CD4-positive, alpha-beta T cell treated with Interleukin-12 subunit alpha and Interleukin-12 subunit beta, for 1 hour (primary cell): Measurements from ENCODE around the gene RUNX3.
"Not testable (repeated sequence)": the region's sequence is repeated elsewhere in the genome, so short reads cannot be mapped to it uniquely, and the experiment has no call there.

Source experiments
- DNase-seq: peaks from one replicate; pipeline ENCODE4 v3.0.0-alpha.2; 2020

Gene RUNX3

GRCh38 chr1:24899581-24900485 is 30.2 kb downstream of the RUNX3 start:
- no peak for DNase-seq

GRCh38 chr1:24898909-24899439 is 31.1 kb downstream of the RUNX3 start:
- DNase-seq, result no peak

- peak; percentile 59 for DNase-seq
Observed at GRCh38 chr1:24898152-24898908, 31.7 kb downstream of the RUNX3 start.

GRCh38 chr1:24897263-24898151 is 32.6 kb downstream of the RUNX3 start:
- DNase-seq, result no peak

- no peak for DNase-seq
Observed at GRCh38 chr1:24896596-24897262, 33.3 kb downstream of the RUNX3 start.

GRCh38 chr1:24896176-24896575 is 33.9 kb downstream of the RUNX3 start:
- DNase-seq, result no peak

- no peak for DNase-seq
Observed at GRCh38 chr1:24895511-24895910, 34.6 kb downstream of the RUNX3 start.

- DNase-seq, result no peak
Observed at GRCh38 chr1:24894002-24894401, 36.1 kb downstream of the RUNX3 start.

- no peak for DNase-seq
Observed at GRCh38 chr1:24893431-24893830, 36.6 kb downstream of the RUNX3 start.

GRCh38 chr1:24892188-24893153 is 37.6 kb downstream of the RUNX3 start:
- DNase-seq, result no peak

- not testable (repeated sequence) for DNase-seq
Observed at GRCh38 chr1:24891367-24891766, 38.7 kb downstream of the RUNX3 start.

GRCh38 chr1:24890887-24891286 is 39.2 kb downstream of the RUNX3 start:
- no peak for DNase-seq

GRCh38 chr1:24888971-24889676 is 41.0 kb downstream of the RUNX3 start:
- no peak for DNase-seq

GRCh38 chr1:24888061-24888970 is 41.8 kb downstream of the RUNX3 start:
- no peak for DNase-seq

- no peak for DNase-seq
Observed at GRCh38 chr1:24886241-24886640, 43.8 kb downstream of the RUNX3 start.

- no peak for DNase-seq
Observed at GRCh38 chr1:24884751-24885150, 45.3 kb downstream of the RUNX3 start.

- no peak for DNase-seq
Observed at GRCh38 chr1:24881034-24881433, 49.0 kb downstream of the RUNX3 start.

- no peak for DNase-seq
Observed at GRCh38 chr1:24878775-24879742, 51.0 kb downstream of the RUNX3 start.
